H4 (cell line): ENCODE measurements around the gene PCDHB4. TPM values are rescaled to one million over a fixed set of nuclear protein-coding genes. Genes with fewer than 3 reads are reported as not detected.
A peak's percentile ranks its signal among the peaks of the same experiment; 100 is the strongest.
"Not testable (repeated sequence)": the region's sequence is repeated elsewhere in the genome, so short reads cannot be mapped to it uniquely, and the experiment has no call there.

Experiments used
- DNase-seq: peaks from one replicate; pipeline ENCODE4 v3.0.0-alpha.2; 2015; ENCODE audit warnings: low spot score
- total RNA-seq: library from RNA; depleted of rRNA; stranded (reverse); fragments of >200 nt; shearing (Covaris generic); gene quantifications from 2 replicates; pipeline ENCODE4 v1.2.3, GENCODE V29; 2014; rRNA removed

Gene PCDHB4
- total RNA-seq, 1 experiment from 2014 or later, result 0.21 TPM

DNA sequence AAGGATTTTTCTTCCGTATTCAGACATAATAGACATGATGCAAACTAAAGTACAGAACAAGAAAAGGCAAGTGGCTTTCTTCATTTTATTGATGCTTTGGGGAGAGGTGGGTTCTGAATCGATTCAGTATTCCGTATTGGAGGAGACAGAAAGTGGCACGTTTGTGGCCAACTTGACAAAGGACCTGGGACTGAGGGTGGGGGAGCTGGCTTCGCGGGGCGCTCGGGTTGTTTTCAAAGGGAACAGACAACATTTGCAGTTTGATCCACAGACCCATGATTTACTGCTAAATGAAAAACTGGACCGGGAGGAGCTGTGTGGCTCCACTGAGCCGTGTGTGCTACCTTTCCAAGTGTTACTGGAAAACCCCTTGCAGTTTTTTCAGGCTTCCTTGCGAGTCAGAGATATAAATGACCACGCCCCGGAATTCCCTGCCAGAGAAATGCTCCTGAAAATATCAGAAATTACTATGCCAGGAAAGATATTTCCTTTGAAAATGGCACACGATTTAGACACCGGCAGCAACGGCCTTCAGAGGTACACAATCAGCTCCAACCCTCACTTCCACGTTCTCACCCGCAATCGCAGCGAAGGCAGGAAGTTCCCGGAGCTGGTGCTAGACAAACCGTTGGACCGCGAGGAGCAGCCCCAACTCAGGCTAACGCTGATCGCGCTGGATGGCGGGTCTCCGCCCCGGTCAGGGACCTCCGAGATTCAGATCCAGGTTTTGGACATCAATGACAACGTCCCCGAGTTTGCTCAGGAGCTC, 28.8 kb downstream of the PCDHB4 start:
- no peak for DNase-seq

DNA sequence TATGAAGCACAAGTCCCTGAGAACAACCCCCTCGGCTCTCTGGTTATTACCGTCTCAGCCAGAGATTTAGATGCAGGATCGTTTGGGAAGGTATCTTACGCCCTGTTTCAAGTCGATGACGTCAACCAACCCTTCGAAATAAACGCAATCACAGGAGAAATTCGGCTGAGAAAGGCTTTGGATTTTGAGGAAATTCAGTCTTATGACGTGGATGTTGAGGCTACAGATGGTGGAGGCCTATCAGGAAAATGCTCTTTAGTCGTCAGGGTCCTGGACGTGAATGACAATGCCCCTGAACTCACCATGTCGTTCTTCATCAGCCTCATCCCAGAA, 29.3 kb downstream of the PCDHB4 start:
- no peak for DNase-seq

DNA sequence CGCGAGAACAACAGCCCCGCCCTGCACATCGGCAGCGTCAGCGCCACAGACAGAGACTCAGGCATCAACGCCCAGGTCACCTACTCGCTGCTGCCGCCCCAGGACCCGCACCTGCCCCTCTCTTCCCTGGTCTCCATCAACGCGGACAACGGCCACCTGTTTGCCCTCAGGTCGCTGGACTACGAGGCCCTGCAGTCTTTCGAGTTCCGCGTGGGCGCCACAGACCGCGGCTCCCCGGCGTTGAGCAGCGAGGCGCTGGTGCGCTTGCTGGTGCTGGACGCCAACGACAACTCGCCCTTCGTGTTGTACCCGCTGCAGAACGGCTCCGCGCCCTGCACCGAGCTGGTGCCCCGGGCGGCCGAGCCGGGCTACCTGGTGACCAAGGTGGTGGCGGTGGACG, 30.0 kb downstream of the PCDHB4 start:
- not testable (repeated sequence) for DNase-seq

DNA sequence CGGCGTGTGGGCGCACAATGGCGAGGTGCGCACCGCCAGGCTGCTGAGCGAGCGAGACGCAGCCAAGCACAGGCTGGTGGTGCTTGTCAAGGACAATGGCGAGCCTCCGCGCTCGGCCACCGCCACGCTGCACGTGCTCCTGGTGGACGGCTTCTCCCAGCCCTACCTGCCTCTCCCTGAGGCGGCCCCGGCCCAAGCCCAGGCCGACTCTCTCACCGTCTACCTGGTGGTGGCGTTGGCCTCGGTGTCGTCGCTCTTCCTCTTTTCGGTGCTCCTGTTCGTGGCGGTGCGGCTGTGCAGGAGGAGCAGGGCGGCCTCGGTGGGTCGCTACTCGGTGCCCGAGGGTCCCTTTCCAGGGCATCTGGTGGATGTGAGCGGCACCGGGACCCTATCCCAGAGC, 30.5 kb downstream of the PCDHB4 start:
- DNase-seq, result not testable (repeated sequence)

DNA sequence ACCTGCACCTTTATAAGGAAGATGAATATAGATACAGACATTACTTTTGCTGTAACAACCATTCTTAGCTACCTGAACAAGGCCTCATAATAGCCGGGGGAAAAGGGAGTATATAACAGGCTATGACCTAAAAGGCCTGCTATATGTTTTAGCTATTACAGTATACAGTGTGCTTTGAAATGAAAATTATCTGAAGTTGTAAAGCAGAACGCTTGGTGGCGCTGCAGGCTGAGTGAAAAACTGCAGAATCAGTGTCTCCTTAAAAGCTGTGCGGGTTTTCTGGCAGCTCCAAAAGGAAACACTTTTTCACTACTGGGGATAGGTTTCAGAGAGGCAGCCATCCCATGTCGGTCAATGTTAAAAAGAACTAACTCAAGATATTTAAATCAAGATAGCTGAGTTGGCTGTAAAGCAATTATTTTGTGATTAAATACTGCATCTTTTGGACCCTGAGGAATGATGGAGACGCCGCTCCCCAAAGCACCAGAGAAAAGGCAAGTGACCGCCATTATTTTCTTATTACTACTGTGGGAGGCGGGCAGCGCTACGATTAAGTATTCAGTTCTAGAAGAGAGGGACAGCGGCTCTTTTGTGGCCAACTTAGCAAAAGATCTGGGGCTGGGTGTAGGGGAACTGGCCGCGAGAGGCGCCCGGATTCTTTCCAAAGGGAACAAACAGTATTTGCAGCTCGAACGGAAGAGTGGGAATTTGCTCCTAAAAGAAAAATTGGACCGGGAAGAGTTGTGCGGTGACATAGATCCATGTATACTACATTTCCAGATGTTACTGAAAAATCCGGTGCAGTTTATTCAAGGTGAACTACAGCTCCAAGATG, 34.1 kb downstream of the PCDHB4 start:
- peak; percentile 57 for DNase-seq

DNA sequence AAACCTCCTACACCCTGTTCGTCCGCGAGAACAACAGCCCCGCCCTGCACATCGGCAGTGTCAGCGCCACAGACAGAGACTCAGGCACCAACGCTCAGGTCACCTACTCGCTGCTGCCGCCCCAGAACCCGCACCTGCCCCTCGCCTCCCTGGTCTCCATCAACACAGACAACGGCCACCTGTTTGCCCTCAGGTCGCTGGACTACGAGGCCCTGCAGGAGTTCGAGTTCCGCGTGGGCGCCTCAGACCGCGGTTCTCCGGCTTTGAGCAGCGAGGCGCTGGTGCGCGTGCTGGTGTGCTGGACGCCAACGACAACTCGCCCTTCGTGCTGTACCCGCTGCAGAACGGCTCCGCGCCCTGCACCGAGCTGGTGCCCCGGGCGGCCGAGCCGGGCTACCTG, 35.7 kb downstream of the PCDHB4 start:
- DNase-seq, result not testable (repeated sequence)

DNA sequence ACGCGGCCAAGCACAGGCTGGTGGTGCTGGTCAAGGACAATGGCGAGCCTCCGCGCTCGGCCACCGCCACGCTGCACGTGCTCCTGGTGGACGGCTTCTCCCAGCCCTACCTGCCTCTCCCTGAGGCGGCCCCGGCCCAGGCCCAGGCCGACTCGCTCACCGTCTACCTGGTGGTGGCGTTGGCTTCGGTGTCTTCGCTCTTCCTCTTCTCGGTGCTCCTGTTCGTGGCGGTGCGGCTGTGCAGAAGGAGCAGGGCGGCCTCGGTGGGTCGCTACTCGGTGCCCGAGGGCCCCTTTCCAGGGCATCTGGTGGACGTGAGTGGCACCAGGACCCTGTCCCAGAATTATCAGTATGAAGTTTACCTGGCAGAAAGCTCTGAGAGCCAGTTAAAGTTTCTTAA, 36.3 kb downstream of the PCDHB4 start:
- not testable (repeated sequence) for DNase-seq

DNA sequence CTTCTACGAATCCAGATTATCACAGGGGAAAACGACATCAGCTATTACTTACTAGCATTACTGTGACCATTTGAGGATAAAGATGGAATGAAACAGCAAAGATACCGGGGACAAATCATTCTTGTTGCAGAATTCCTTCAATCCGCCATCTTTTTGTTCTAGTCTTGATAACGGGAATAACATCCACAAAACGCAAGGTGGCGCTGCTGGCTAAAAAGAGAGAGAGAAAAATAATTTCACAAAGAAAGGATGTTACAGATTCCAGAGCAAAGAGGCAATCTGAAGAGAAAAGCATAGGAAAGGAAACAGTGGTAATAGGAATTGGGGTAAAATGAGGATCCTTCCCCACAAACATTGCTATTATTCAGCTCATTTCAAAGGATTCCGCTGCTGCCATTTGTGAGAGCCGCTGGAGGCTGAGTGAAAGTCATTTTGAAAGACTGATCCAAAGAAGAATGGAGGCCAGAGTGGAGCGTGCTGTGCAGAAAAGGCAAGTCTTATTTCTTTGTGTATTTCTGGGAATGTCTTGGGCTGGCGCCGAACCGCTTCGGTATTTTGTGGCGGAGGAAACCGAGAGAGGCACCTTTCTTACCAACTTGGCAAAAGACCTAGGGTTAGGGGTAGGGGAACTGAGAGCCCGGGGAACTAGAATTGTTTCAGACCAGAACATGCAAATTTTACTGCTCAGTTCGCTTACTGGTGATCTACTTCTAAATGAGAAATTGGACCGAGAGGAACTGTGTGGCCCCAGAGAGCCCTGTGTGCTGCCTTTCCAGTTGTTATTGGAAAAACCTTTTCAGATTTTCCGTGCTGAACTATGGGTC, 51.0 kb downstream of the PCDHB4 start, which contains the start of gene PCDHB7:
Gene PCDHB7 (plus strand): TSS at position 264 of the 824 bp plus-strand sequence. CDS start 192 bp downstream, at position 456.
- DNase-seq, result peak; percentile 47

DNA sequence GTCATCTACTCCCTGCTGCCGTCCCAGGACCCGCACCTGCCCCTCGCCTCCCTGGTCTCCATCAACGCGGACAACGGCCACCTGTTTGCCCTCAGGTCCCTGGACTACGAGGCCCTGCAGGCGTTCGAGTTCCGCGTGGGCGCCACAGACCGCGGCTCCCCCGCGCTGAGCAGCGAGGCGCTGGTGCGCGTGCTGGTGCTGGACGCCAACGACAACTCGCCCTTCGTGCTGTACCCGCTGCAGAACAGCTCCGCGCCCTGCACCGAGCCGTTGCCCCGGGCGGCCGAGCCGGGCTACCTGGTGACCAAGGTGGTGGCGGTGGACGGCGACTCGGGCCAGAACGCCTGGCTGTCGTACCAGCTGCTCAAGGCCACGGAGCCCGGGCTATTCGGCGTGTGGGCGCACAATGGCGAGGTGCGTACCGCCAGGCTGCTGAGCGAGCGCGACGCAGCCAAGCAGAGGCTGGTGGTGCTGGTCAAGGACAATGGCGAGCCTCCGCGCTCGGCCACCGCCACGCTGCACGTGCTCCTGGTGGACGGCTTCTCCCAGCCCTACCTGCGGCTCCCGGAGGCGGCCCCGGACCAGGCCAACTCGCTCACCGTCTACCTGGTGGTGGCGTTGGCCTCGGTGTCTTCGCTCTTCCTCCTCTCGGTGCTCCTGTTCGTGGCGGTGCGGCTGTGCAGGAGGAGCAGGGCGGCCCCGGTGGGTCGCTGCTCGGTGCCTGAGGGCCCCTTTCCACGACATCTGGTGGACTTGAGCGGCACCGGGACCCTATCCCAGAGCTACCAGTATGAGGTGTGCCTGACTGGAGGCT, 52.9 kb downstream of the PCDHB4 start:
- DNase-seq, result not testable (repeated sequence)

Other genes with a start within 250 kb of the PCDHB4 start
- 0.21 and 0.60 TPM in 2 replicates for gene PCDHA12, start 246.5 kb upstream of the PCDHB4 start, total RNA-seq
- gene PCDHA13, start 239.7 kb upstream of the PCDHB4 start, total RNA-seq, result 0.41 and 0.50 TPM in 2 replicates
- gene PCDHAC1, start 195.5 kb upstream of the PCDHB4 start, total RNA-seq, result 1.1 TPM in 2 replicates
- gene PCDHAC2, start 155.3 kb upstream of the PCDHB4 start, total RNA-seq, result 1.5 and 1.8 TPM in 2 replicates
- gene PCDHB1, start 70.4 kb upstream of the PCDHB4 start, total RNA-seq, result not detected in 2 replicates
- gene PCDHB2, start 27.2 kb upstream of the PCDHB4 start, total RNA-seq, result 15.0 and 26.2 TPM in 2 replicates
- gene PCDHB3, start 21.3 kb upstream of the PCDHB4 start, total RNA-seq, result 0.21 TPM in 2 replicates
- 1.0 and 1.2 TPM in 2 replicates for gene PCDHB5, start 13.4 kb downstream of the PCDHB4 start, total RNA-seq
- 3.6 and 4.1 TPM in 2 replicates for gene PCDHB6, start 28.2 kb downstream of the PCDHB4 start, total RNA-seq
- 5.1 and 6.9 TPM in 2 replicates for gene PCDHB7, start 50.8 kb downstream of the PCDHB4 start, total RNA-seq
- gene PCDHB8, start 56.0 kb downstream of the PCDHB4 start, total RNA-seq, result 12.4 and 12.7 TPM in 2 replicates
- gene PCDHB16, start 60.6 kb downstream of the PCDHB4 start, total RNA-seq, result 3.3 and 3.7 TPM in 2 replicates
- gene PCDHB9, start 65.3 kb downstream of the PCDHB4 start, total RNA-seq, result 10.0 and 11.9 TPM in 2 replicates
- 2.9 and 4.5 TPM in 2 replicates for gene PCDHB10, start 70.5 kb downstream of the PCDHB4 start, total RNA-seq
- 4.5 and 5.6 TPM in 2 replicates for gene PCDHB11, start 77.8 kb downstream of the PCDHB4 start, total RNA-seq
- 5.2 and 5.6 TPM in 2 replicates for gene PCDHB12, start 86.9 kb downstream of the PCDHB4 start, total RNA-seq
- gene PCDHB13, start 92.1 kb downstream of the PCDHB4 start, total RNA-seq, result 1.2 and 2.0 TPM in 2 replicates
- 5.6 and 6.2 TPM in 2 replicates for gene PCDHB14, start 101.5 kb downstream of the PCDHB4 start, total RNA-seq
- gene PCDHB15, start 123.6 kb downstream of the PCDHB4 start, total RNA-seq, result 0.16 and 2.1 TPM in 2 replicates
- gene SLC25A2, start 182.2 kb downstream of the PCDHB4 start, total RNA-seq, result not detected in 2 replicates
- 51.2 and 74.8 TPM in 2 replicates for gene TAF7, start 199.0 kb downstream of the PCDHB4 start, total RNA-seq
- gene PCDHGA1, start 208.7 kb downstream of the PCDHB4 start, total RNA-seq, result 0.51 and 1.6 TPM in 2 replicates
- gene PCDHGA2, start 216.9 kb downstream of the PCDHB4 start, total RNA-seq, result 0.99 and 1.6 TPM in 2 replicates
- 10.3 and 11.5 TPM in 2 replicates for gene PCDHGA3, start 222.0 kb downstream of the PCDHB4 start, total RNA-seq
- 0.43 and 3.1 TPM in 2 replicates for gene PCDHGB1, start 228.3 kb downstream of the PCDHB4 start, total RNA-seq
- 0.74 and 0.97 TPM in 2 replicates for gene PCDHGA4, start 233.2 kb downstream of the PCDHB4 start, total RNA-seq
- 1.6 and 1.9 TPM in 2 replicates for gene PCDHGB2, start 238.2 kb downstream of the PCDHB4 start, total RNA-seq
- 0.49 and 0.50 TPM in 2 replicates for gene PCDHGA5, start 242.3 kb downstream of the PCDHB4 start, total RNA-seq
- gene PCDHGB3, start 248.4 kb downstream of the PCDHB4 start, total RNA-seq, result 0.87 and 1.2 TPM in 2 replicates